ENCODE measurements around the gene MORC3. TPM values are rescaled to one million over a fixed set of nuclear protein-coding genes. Genes with fewer than 3 reads are reported as not detected.

The MORC3 gene
- total and polyA plus RNA-seq, 9 of the 15 experiments (the other 6 are each of a cell fraction or from before 2014, with no cell fraction given), result 12.7 to 53.7 (median 36.0) TPM

- TF ChIP-seq SNIP1 (IDR thresholded peaks at IDR 0.05; ENCODE audit: low read depth) (no peak), ZZZ3 (IDR thresholded peaks at IDR 0.05) (no peak), NR0B1 (IDR thresholded peaks at IDR 0.05; ENCODE audit: partially characterized antibody) (no peak), ZFP30 (CRISPR knock-in tag; IDR thresholded peaks at IDR 0.05; ENCODE audit: borderline replicate concordance) (no peak), FIP1L1 (IDR thresholded peaks at IDR 0.05; ENCODE audit: low read depth, low read length, poor library complexity, severe bottlenecking) (no peak), ZFP36 (IDR thresholded peaks at IDR 0.05; ENCODE audit: low read depth, low read length, partially characterized antibody) (no peak), NCOA2 (IDR thresholded peaks at IDR 0.05; ENCODE audit: partially characterized antibody in 2 of 2) (peak in 1 of 2 experiments; percentile 18), BCOR (IDR thresholded peaks at IDR 0.05) (peak; percentile 51; the same call in 1 of the 2 replicates), NCOR1 (IDR thresholded peaks at IDR 0.05) (0 out of 2 replicates have a peak, but pooled peaks have one; percentile 12), SETDB1 (IDR thresholded peaks at IDR 0.05; ENCODE audit: low read length) (no peak), FOSL1 (tag; conservative IDR thresholded peaks at IDR 0.05) (peak; percentile 76), CSDE1 (IDR thresholded peaks at IDR 0.05) (no peak), TEAD4 (IDR thresholded peaks at IDR 0.05; ENCODE audit: low read length) (peak; percentile 47; the same call in 1 of the 2 replicates), TEAD4 (CRISPR knock-in tag; IDR thresholded peaks at IDR 0.05; ENCODE audit: borderline replicate concordance) (no peak), SMARCA4 (IDR thresholded peaks at IDR 0.05) (no peak), GTF2E2 (tag; IDR thresholded peaks at IDR 0.05) (0 out of 2 replicates have a peak, but pooled peaks have one; percentile 5), MCM3 (IDR thresholded peaks at IDR 0.05) (no peak), HNRNPL (IDR thresholded peaks at IDR 0.05; ENCODE audit: low read depth, low read length) (no peak), ZFPM2 (CRISPR knock-in tag; IDR thresholded peaks at IDR 0.05) (no peak), TCF7L2 (IDR thresholded peaks at IDR 0.05; ENCODE audit: low read depth, low read length) (no peak), SMARCE1 (IDR thresholded peaks at IDR 0.05) (0 out of 2 replicates have a peak, but pooled peaks have one; percentile 26), XRCC4 (IDR thresholded peaks at IDR 0.05; ENCODE audit: extremely low read depth, insufficient read depth, insufficient read length) (no peak), MYNN (IDR thresholded peaks at IDR 0.05) (no peak), MYNN (CRISPR knock-in tag; IDR thresholded peaks at IDR 0.05) (no peak), MXD1 (CRISPR knock-in tag; IDR thresholded peaks at IDR 0.05; ENCODE audit: borderline replicate concordance, poor library complexity, severe bottlenecking) (no peak), ELK1 (CRISPR knock-in tag; IDR thresholded peaks at IDR 0.05) (no peak), TAF1 (IDR thresholded peaks at IDR 0.05; ENCODE audit: control insufficient read depth, extremely low read depth, insufficient read depth, low read length, severe bottlenecking) (no peak), HCFC1 (IDR thresholded peaks at IDR 0.05; ENCODE audit: low read depth, low read length) (no peak), KLF10 (CRISPR knock-in tag; IDR thresholded peaks at IDR 0.05) (no peak)
These were observed 3.0 kb downstream of the MORC3 start (continued) for GRCh38 chr21:36323032-36323431.
